ENCODE results near the gene CHN2. TPM values are rescaled to one million over a fixed set of nuclear protein-coding genes. Genes with fewer than 3 reads are reported as not detected.

CHN2 gene
- total RNA-seq, 5 donors from 2014 or later (not counting 1 experiment from before 2014, with no cell fraction given): 4.5 to 9.0 (median 6.6) TPM

GRCh38 chr7:29360633-29361625, 166.4 kb downstream of the CHN2 start:
- no peaks in the 10 kb centered on the region for H3K9me3 Mint-ChIP-seq
- Histone ChIP-seq H3K4me1 (ENCODE audit: control insufficient read depth in 1 of 2, extremely low read depth in 1 of 2, insufficient read depth in 2 of 2, low read length in 2 of 2) (no peaks in the 10 kb centered on the region), H3K27ac (ENCODE audit: low read length) (no peak overlapping the region), H3K9me3 (no peaks in the 10 kb centered on the region), H3K4me3 (ENCODE audit: control insufficient read depth in 1 of 2, extremely low read depth in 1 of 2, low read length in 1 of 2) (no peak overlapping the region), H3K27me3 (replicated peaks in 1 of 2; ENCODE audit: control insufficient read depth in 2 of 2, extremely low read depth in 1 of 2, insufficient read depth in 2 of 2, low read length in 1 of 2) (no peaks in the 10 kb centered on the region), H3K36me3 (ENCODE audit: control insufficient read depth in 2 of 2, extremely low read depth in 1 of 2, insufficient read depth in 1 of 2, low read length in 1 of 2) (no peaks in the 10 kb centered on the region)
- no peak overlapping the region for H3K4me3 Mint-ChIP-seq
- ChIA-PET POLR2A (interaction anchor here in 1 of 2 donors (0.5 kb wide), 1 partner anchor 119 kb away, joined by 5 read pairs; no protein-coding TSS in a partner anchor), CTCF (no interaction called here)
- DNase-seq: no peak
- no peak for ATAC-seq (replicated peaks in 1 of 4)
- no peak overlapping the region for H3K27ac Mint-ChIP-seq
- no peaks in the 10 kb centered on the region for H3K36me3 Mint-ChIP-seq
- no peaks in the 10 kb centered on the region for H3K4me1 Mint-ChIP-seq
- WGBS (ENCODE audit: insufficient coverage): 63% methylated on average over 2 of the region's 13 CpGs
- H3K27me3 Mint-ChIP-seq: no peaks in the 10 kb centered on the region

- H3K9me3 ChIP-seq: no peaks in the 10 kb centered on the region
- H3K27ac Mint-ChIP-seq: no peak overlapping the region
- H3K4me3 ChIP-seq (ENCODE audit: control insufficient read depth in 1 of 2, extremely low read depth in 1 of 2, low read length in 1 of 2): no peak overlapping the region
- no peaks in the 10 kb centered on the region for H3K27me3 ChIP-seq (replicated peaks in 1 of 2; ENCODE audit: control insufficient read depth in 2 of 2, extremely low read depth in 1 of 2, insufficient read depth in 2 of 2, low read length in 1 of 2)
- H3K27me3 Mint-ChIP-seq: no peaks in the 10 kb centered on the region
- no peaks in the 10 kb centered on the region for H3K36me3 ChIP-seq (ENCODE audit: control insufficient read depth in 2 of 2, extremely low read depth in 1 of 2, insufficient read depth in 1 of 2, low read length in 1 of 2)
- POLR2A ChIA-PET: no interaction called here
- H3K4me1 Mint-ChIP-seq: no peaks in the 10 kb centered on the region
- 75% methylated on average over 2 of the region's 2 CpGs for WGBS (ENCODE audit: insufficient coverage)
- no peaks in the 10 kb centered on the region for H3K9me3 Mint-ChIP-seq
- no peak overlapping the region for H3K4me3 Mint-ChIP-seq
- H3K36me3 Mint-ChIP-seq: no peaks in the 10 kb centered on the region
- no peak overlapping the region for H3K27ac ChIP-seq (ENCODE audit: low read length)
- DNase-seq: no peak
- H3K4me1 ChIP-seq (ENCODE audit: control insufficient read depth in 1 of 2, extremely low read depth in 1 of 2, insufficient read depth in 2 of 2, low read length in 2 of 2): no peaks in the 10 kb centered on the region
- CTCF ChIA-PET: interaction anchor here in 1 of 2 donors (0.5 kb wide), 1 partner anchor 19 kb away, joined by 10 read pairs; no protein-coding TSS in a partner anchor
- no peak for ATAC-seq (replicated peaks in 1 of 4)
These were observed 167.8 kb downstream of the CHN2 start for GRCh38 chr7:29362380-29362779.

- Mint-ChIP-seq H3K27me3 (no peaks in the 10 kb centered on the region), H3K27ac (no peak overlapping the region), H3K36me3 (no peaks in the 10 kb centered on the region), H3K4me1 (no peaks in the 10 kb centered on the region), H3K4me3 (no peak overlapping the region), H3K9me3 (no peaks in the 10 kb centered on the region)
- WGBS (ENCODE audit: insufficient coverage): 80% methylated on average over 1 of the region's 3 CpGs
- H3K36me3 ChIP-seq (ENCODE audit: control insufficient read depth in 2 of 2, extremely low read depth in 1 of 2, insufficient read depth in 1 of 2, low read length in 1 of 2): no peaks in the 10 kb centered on the region
- no peak overlapping the region for H3K27ac ChIP-seq (ENCODE audit: low read length)
- H3K9me3 ChIP-seq: no peaks in the 10 kb centered on the region
- DNase-seq (no peak), ATAC-seq (replicated peaks in 1 of 4) (no peak)
- CTCF ChIA-PET: no interaction called here
- POLR2A ChIA-PET: no interaction called here
- no peak overlapping the region for H3K4me3 ChIP-seq (ENCODE audit: control insufficient read depth in 1 of 2, extremely low read depth in 1 of 2, low read length in 1 of 2)
- H3K4me1 ChIP-seq (ENCODE audit: control insufficient read depth in 1 of 2, extremely low read depth in 1 of 2, insufficient read depth in 2 of 2, low read length in 2 of 2): no peaks in the 10 kb centered on the region
- no peaks in the 10 kb centered on the region for H3K27me3 ChIP-seq (replicated peaks in 1 of 2; ENCODE audit: control insufficient read depth in 2 of 2, extremely low read depth in 1 of 2, insufficient read depth in 2 of 2, low read length in 1 of 2)
These were observed 169.3 kb downstream of the CHN2 start for GRCh38 chr7:29363636-29364425.

GRCh38 chr7:29364661-29365060, 170.1 kb downstream of the CHN2 start:
- POLR2A ChIA-PET: no interaction called here
- ATAC-seq (replicated peaks in 1 of 4) (no peak), DNase-seq (no peak)
- Histone ChIP-seq H3K27me3 (replicated peaks in 1 of 2; ENCODE audit: control insufficient read depth in 2 of 2, extremely low read depth in 1 of 2, insufficient read depth in 2 of 2, low read length in 1 of 2) (no peaks in the 10 kb centered on the region), H3K36me3 (ENCODE audit: control insufficient read depth in 2 of 2, extremely low read depth in 1 of 2, insufficient read depth in 1 of 2, low read length in 1 of 2) (no peaks in the 10 kb centered on the region), H3K4me3 (ENCODE audit: control insufficient read depth in 1 of 2, extremely low read depth in 1 of 2, low read length in 1 of 2) (no peak overlapping the region), H3K27ac (ENCODE audit: low read length) (no peak overlapping the region), H3K4me1 (ENCODE audit: control insufficient read depth in 1 of 2, extremely low read depth in 1 of 2, insufficient read depth in 2 of 2, low read length in 2 of 2) (no peaks in the 10 kb centered on the region), H3K9me3 (no peaks in the 10 kb centered on the region)
- Mint-ChIP-seq H3K27ac (no peak overlapping the region), H3K27me3 (no peaks in the 10 kb centered on the region), H3K4me3 (no peak overlapping the region), H3K4me1 (no peaks in the 10 kb centered on the region), H3K36me3 (no peaks in the 10 kb centered on the region), H3K9me3 (no peaks in the 10 kb centered on the region)
- CTCF ChIA-PET: no interaction called here
- WGBS (ENCODE audit: insufficient coverage): no CpG with 5 or more reads among the region's 1 CpG

GRCh38 chr7:29365423-29365822, 170.8 kb downstream of the CHN2 start:
- Mint-ChIP-seq H3K4me3 (no peak overlapping the region), H3K4me1 (no peaks in the 10 kb centered on the region), H3K36me3 (no peaks in the 10 kb centered on the region), H3K27me3 (no peaks in the 10 kb centered on the region), H3K9me3 (no peaks in the 10 kb centered on the region), H3K27ac (no peak overlapping the region)
- H3K4me3 ChIP-seq (ENCODE audit: control insufficient read depth in 1 of 2, extremely low read depth in 1 of 2, low read length in 1 of 2): no peak overlapping the region
- ATAC-seq (replicated peaks in 1 of 4) (no peak), DNase-seq (no peak)
- ChIA-PET POLR2A (no interaction called here), CTCF (no interaction called here)
- no peaks in the 10 kb centered on the region for H3K4me1 ChIP-seq (ENCODE audit: control insufficient read depth in 1 of 2, extremely low read depth in 1 of 2, insufficient read depth in 2 of 2, low read length in 2 of 2)
- H3K9me3 ChIP-seq: no peaks in the 10 kb centered on the region
- H3K27me3 ChIP-seq (replicated peaks in 1 of 2; ENCODE audit: control insufficient read depth in 2 of 2, extremely low read depth in 1 of 2, insufficient read depth in 2 of 2, low read length in 1 of 2): no peaks in the 10 kb centered on the region
- no peak overlapping the region for H3K27ac ChIP-seq (ENCODE audit: low read length)
- H3K36me3 ChIP-seq (ENCODE audit: control insufficient read depth in 2 of 2, extremely low read depth in 1 of 2, insufficient read depth in 1 of 2, low read length in 1 of 2): no peaks in the 10 kb centered on the region
- WGBS (ENCODE audit: insufficient coverage): 100% methylated on average over 1 of the region's 1 CpG

GRCh38 chr7:29367784-29368183, 173.2 kb downstream of the CHN2 start:
- Mint-ChIP-seq H3K9me3 (no peaks in the 10 kb centered on the region), H3K4me1 (no peaks in the 10 kb centered on the region), H3K27ac (no peak overlapping the region), H3K4me3 (no peak overlapping the region), H3K36me3 (no peaks in the 10 kb centered on the region), H3K27me3 (no peaks in the 10 kb centered on the region)
- Histone ChIP-seq H3K9me3 (no peaks in the 10 kb centered on the region), H3K4me3 (ENCODE audit: control insufficient read depth in 1 of 2, extremely low read depth in 1 of 2, low read length in 1 of 2) (no peak overlapping the region), H3K36me3 (ENCODE audit: control insufficient read depth in 2 of 2, extremely low read depth in 1 of 2, insufficient read depth in 1 of 2, low read length in 1 of 2) (no peaks in the 10 kb centered on the region), H3K27me3 (replicated peaks in 1 of 2; ENCODE audit: control insufficient read depth in 2 of 2, extremely low read depth in 1 of 2, insufficient read depth in 2 of 2, low read length in 1 of 2) (no peaks in the 10 kb centered on the region), H3K4me1 (ENCODE audit: control insufficient read depth in 1 of 2, extremely low read depth in 1 of 2, insufficient read depth in 2 of 2, low read length in 2 of 2) (no peaks in the 10 kb centered on the region), H3K27ac (ENCODE audit: low read length) (no peak overlapping the region)
- ATAC-seq (replicated peaks in 1 of 4) (no peak), DNase-seq (no peak)
- POLR2A ChIA-PET: no interaction called here
- CTCF ChIA-PET: no interaction called here
- WGBS (ENCODE audit: insufficient coverage): no CpG with 5 or more reads among the region's 3 CpGs

Data from T-cell (primary cell).